Measurements from ENCODE around the gene TM9SF2.
"Not testable (repeated sequence)": the region's sequence is repeated elsewhere in the genome, so short reads cannot be mapped to it uniquely, and the experiment has no call there.

The TM9SF2 gene

DNA sequence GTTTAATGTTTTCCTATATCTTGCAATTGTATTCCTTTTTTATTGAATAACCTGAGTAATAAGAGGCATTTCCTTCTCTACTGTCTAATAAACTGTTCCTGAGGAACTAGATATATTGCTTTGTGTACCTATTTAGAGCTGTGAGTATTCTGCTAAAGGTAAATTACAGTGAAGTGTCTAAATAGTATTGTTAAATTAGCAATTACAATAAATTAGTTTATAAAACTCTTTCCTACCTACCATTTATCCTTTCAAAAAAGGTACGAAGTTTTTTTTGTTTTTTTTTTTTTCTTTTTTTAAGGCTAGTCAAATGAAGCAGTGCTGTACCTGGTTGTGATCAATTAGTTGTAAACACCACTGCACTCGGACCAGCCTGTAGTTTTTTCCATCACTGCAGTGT, 34.8 kb downstream of the TM9SF2 start:
- no peak for DNase-seq (ENCODE audit: low read depth in 2 of 2)

DNA sequence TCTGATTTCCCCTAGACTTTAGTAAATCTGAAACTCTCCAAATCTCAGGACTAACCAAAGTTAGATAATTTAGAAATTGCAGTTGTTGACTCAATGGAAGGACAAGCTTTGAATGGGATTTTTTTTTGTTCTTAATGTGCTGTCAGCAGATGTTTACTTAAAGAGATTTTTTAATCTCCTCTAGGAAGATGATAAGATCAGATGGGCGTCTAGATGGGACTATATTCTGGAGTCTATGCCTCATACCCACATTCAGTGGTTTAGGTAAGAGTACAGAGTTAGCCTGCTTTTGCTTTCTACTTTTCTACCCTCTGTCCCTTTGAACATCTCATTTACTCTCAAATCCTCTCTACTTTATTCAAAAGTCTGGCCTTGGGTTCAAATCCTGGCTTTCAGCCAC, 39.3 kb downstream of the TM9SF2 start:
- DNase-seq (ENCODE audit: low read depth in 2 of 2): no peak

DNA sequence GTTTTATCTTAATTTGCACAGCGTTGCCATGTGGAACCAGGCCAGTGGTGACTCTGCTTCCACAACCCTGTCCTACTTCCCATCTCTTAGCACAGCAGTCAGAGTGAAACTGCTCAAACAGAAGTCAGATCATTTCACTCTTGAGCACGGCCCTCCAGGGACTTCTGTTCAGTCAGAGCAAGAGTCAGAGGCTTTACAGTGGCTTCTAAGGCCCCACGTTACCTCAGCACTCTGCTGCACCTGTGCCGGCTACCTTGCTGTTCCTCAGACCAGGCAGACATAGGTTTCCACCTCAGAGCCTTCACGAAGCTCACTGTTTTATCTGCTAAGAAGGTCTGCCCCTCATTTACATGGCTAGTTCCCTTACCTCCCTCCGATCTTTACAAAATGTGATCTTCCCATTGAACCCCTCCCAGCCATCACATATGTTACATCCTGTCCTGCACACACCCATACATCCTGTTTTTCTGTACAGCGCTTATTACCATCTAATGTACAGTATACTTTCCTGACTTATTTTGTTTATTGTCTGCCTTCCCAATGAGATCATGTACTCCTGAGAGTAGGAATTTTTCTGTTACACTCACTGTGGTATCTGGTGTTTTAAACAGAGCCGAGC, 41.6 kb downstream of the TM9SF2 start:
- peak in 1 of 2 donors; percentile 26 for DNase-seq (ENCODE audit: low read depth in 2 of 2)

DNA sequence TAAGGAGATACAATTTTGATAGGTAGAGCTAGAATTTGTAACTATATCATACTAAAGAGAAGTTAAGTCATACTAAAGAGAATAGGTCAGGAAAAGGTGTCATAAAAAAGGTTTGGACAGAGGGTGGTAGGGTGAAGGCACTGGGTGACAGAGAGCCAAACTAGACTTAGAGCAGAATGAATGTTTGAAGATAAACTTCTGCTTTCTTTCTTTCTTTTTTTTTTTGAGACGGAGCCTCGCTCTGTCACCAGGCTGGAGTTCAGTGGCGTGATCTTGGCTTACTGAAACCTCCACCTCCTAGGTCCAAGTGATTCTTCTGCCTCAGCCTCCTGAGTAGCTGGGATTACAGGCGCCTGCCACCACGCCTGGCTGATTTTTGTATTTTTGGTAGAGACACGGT, 44.1 kb downstream of the TM9SF2 start:
- no peak for DNase-seq (ENCODE audit: low read depth in 2 of 2)

DNA sequence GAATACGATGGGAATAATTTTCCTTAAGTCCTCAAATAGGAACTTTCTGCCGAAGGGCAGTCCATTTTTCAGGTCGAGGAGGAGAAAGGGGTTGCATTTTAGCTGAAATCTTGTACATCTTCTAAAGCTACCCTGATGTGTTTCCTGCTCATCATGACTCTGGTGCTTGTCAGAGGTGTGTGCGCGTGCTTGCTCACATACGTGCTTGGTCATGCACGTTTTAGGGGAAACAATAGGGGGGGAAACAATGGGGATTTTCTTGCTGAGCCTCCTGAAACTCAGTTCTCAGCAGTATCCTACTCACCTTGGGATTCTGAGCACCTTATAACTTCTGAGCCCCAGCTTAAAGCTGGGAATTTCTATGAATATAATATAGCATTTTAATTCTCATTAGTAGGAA, 44.7 kb downstream of the TM9SF2 start:
- no peak for DNase-seq (ENCODE audit: low read depth in 2 of 2)

DNA sequence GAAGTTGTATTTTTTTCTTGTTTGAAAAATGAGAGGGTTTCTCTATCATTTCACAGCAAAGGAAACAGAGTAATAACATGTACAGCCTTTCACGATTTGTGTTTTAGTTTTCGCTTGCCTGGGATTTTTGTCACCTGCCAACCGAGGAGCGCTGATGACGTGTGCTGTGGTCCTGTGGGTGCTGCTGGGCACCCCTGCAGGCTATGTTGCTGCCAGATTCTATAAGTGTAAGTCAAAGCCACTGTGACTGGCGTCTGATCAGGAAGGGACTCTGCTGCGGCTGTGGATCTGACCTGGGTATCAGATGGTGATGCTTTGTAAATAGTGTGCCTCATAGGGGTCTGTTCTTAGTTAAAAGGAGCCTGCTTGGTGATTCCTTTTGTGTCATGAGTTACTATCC, 45.6 kb downstream of the TM9SF2 start:
- no peak for DNase-seq (ENCODE audit: low read depth in 2 of 2)

DNA sequence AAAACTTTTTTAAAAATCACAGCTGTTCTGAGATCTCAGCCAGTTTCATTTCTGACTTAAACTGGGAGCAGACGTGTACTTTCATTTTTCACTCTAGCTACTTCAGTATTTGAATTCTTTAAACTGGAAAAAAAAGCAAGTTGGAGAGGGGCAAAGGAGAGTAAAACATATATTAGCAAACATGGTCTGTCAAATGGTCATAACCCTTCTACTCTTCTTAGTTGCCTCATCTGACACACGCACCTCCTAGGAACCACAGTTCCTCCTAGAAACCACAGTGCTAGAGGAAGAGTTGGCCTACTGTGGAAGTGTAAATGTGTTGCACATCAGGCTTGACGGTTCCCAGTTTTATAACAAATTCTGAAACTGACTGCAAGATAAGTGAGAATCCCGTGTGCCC, 47.2 kb downstream of the TM9SF2 start:
- DNase-seq (ENCODE audit: low read depth in 2 of 2): no peak

DNA sequence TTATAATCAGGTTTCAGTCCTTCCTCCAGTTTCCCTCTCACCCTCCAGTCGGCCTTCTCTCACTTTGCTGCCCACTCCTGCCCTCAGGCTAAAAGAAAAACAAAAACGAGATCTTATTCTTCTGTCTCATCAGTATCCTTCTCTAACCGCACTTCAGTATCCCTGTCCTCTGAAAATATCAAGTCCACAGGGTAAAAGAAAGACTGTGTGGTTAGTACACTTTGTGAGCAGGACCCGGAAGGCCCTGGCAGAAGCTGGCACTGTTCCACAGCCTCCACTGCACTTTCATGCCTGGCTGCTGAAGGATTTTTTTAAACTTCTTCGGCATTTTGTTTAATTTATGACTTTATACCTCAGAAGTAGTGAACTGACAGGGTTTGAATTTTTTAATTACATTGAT, 51.8 kb downstream of the TM9SF2 start:
- DNase-seq (ENCODE audit: low read depth in 2 of 2): no peak

DNA sequence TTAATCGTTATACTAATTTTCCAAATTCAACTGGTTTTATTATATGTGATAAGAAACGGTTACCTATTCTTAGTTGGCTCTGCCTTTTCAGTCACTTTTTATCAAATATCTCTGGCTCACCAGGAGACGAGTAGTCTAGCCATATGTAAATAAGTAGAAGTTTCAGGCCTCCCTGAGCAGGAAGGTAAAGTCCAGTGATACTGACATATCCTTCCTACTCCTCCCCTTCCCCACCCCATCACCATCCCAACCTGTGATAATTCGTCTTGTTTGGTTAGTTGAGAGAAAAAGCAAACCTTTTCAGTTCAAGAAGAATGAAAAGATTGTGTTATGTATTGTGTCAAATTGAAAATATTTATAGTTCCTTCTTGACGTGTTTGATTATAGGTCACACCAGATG, 53.9 kb downstream of the TM9SF2 start:
- no peak for DNase-seq (ENCODE audit: low read depth in 2 of 2)

DNA sequence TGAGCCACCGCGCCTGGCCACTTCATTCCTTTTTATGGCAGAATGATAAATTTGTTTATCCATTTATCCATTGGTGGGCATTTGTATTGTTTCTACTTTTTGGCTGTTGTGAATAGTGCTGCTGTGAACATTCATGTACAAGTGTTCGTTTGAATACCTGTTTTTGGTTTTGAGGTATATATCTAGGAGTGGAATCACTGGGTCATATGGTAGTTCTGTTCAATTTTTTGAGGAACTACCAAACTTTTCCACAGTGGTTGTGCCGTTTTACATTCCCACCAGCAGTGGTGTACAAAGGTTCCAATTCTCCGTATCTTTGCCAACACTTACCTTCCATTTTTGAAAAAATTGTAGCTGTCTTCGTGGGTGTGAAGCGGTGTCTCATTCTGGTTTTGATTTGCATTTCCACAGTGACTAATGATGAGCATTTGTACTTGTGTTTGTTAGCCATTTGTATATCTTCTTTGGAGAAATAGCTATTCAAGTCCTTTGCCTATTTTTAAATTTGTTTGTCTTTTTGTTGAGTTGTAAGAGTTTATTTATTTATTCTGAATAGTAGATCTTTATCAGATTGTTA, 55.7 kb downstream of the TM9SF2 start:
- no peak for DNase-seq (ENCODE audit: low read depth in 2 of 2)

DNA sequence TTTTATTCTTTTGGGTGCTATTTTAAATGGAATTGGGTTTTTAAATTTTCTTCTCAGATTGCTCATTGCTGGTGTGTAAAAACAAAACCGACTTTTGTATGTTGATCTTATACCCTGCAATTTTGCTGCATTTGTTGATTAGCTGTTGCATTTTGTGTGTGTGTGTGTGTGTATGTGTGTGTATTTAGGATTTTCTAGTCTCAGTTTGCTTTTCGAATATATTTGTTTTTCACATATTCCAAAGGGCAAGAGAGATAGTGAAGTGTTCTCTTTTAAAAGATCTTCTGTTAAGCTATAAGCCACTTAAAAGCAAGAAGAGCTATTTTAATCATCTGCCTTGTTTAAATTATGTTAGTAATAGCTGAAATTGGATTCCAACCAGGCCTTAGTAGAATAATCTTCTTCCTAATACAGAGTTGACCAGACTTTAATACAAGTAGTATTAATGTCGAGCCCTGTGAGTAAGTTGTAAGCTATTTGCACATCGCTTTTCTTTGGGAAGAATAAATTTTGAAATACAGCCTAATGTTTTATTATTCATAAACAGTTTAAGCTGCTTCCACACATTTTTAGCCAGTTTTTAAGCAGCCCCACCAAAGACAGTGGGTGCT, 57.4 kb downstream of the TM9SF2 start:
- no peak for DNase-seq (ENCODE audit: low read depth in 2 of 2)

DNA sequence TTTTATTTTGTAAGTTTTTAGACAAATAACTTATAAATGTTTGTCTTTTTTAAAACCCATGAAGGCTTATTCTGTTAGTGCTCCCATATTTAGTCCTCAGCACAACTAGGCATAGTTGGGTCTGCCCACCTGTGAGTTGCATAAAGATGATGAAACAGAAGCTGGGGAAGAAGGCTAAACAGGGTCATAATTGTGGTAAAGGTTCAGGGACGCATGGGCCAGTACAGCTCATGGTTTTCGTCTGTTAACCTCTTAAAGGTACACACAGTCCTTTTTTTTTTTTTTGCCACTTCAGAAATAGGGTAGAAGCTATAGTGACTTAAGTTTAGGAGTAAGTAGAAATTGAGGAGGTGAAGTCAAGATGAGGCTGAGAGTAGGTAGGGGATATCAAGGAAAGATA, 58.3 kb downstream of the TM9SF2 start:
- DNase-seq (ENCODE audit: low read depth in 2 of 2): no peak

DNA sequence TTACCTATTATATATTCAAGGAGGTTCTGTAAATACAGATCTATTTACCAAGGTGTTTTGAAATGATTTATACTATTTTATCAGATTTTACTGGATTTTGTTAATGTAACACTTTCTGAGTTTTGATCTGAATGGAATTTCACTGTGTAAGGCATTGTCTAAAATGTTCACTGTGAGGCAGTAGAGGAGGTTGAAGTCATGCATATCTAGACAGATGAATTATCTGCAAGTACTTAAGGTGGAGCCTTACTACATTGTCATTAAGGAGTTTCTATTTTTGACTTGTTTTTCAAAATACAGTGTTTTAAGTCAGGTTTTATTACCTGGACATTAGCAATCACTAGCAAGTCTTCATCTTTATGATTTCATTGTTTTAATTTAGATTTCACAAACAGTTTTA, 62.1 kb downstream of the TM9SF2 start:
- DNase-seq (ENCODE audit: low read depth in 2 of 2): no peak

DNA sequence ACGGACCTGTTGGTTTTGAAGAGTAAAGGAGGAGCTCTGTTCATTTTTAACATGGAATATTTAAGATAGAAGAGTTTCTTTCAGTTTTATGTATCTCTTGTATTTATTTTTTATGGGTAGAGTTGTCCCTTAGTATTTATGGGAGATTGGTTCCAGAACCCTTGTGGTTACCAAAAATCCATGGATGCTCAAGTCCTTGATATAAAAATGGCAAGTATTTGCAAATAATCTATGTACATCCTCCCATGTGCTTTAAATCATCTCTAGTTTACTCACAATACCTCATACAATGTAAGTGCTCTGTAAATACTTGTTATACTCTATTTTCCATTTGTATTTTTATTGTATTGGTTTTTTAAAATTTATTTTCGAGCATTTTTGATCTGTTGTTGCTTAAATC, 63.1 kb downstream of the TM9SF2 start:
- DNase-seq (ENCODE audit: low read depth in 2 of 2): no peak

DNA sequence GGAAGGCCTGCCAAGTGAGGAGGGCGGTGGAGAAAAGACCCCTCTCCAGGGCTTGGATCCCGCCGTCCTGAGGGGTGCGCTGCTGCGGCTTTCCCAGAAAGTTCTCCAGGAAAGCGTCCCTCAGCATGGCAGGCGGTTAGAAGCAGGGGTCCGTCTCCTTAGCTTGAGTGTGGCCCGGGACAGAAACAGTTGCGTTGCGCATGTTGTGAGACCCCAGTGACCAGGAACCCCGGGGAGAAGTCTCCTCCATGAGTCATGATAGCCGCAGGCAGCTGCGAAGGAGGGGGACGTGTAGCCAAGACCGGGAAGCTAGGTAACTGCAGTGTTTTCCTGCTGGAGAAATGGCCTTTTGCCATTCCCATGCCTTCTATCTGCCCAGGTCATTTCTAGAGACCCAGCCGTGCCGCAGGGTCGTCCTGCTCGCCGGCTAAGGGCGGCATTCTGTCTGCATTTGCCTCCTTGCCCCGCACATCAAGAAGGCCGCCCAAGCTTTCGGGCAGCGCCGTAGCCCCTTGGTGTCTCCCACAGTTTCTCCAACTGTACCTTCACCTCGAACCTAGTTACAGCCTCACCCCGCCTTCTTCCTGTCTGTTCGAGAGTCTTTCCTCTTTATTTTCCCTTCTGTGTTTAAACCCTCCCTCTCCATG, 64.3 kb downstream of the TM9SF2 start:
- DNase-seq (ENCODE audit: low read depth in 2 of 2): no peak

DNA sequence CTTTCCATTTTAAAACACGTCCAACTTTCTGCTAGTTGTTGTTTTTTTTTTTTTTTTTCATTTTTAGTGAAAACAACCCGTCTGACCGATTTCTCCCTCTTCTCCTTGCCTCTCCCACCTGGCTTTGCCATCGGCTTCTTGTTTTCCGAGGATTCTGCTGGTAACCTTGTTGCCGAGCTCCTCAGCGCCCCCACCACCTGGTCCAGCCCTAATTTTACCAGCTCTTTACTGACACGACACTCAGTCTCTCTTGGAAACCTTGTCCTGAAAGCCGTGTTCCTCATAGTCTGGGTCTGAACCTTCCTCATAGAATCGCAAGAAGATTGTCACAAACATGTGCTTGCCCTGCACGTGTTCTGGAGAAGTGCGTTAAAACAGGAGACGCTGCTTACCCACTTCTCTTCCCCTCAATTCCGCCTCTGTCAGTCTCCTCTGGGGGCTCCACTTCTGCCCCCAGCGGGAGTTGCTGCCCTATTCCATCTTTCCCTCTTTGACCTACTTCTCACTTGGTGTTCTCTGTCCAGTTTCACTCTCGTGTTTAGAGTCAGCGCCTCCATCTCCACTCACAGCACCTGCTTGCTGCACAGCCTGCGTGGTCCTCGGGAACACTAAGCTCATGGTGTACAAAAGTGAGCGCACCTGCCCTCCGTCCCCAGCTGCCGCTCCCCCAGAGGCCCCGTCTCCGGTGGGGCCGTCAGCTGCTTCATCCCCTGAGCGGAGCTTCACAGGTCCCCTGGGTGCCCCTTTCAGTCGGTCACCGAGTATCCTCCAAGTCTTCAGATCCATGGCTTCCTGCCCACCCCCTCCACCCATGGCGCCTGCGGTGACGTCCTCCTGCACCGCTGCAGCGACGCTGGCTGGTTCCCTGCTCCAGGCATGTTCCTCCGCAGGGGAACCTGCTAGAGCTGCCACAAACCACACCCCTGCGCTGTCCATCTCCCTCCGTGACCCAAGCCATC, 65.1 kb downstream of the TM9SF2 start:
- DNase-seq (ENCODE audit: low read depth in 2 of 2): no peak

DNA sequence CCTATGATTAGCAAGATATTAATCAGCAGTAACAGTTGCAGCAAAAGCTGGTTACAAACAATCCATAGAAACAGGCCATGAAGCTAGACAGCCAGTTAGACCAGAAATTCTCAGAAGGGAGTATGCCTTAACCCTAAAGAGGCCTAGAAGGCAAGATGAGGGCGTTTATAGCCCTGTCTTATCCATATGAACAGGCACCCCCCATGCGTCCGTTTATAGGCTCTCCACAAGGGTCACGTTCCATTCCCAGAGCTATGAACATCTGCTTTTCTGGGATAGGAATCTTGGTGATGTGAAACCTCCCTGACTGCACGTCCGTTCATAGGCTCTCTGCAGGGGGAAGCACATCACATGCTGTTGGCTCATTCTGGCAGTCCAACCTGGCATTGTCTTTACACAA, 67.6 kb downstream of the TM9SF2 start:
- not testable (repeated sequence) for DNase-seq (ENCODE audit: low read depth in 2 of 2)

DNA sequence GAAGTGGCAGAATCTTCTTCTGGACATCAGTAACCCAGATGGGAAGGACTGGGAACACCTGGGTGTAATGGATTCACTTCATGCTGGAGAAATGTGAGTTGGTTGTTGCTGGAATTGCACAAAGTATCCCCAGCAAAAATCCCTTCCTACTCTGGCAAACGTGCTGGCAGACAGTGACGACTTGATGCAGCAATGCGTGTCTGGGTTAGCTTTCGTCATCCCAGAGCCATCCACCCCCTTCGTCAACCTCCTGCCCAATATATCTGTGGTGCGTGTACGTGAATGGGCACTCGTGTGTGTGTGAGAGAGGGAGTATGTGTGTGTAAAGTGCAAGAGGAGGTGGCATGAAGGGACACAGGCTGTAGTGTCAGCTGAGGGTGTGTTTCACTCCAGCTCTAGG, 70.9 kb downstream of the TM9SF2 start:
- no peak for DNase-seq (ENCODE audit: low read depth in 2 of 2)

DNA sequence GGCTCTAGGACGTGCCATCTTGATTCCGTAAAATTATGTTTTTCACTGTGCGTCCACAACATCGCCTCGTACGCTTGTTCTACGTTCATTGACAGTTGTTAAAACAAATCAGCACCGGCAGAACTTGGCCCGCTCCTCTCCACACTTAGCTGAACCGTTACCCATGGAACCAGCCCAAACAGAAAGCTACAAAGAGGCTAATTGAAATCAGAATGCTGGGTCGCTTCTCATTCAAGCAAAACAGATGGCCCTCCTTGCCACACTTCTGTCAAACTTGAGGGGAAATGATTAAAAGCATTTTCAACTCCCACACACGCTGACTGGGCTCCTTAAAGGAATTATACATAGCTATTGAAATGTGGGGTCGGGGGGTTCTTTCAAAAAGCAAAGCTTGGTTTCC, 71.6 kb downstream of the TM9SF2 start:
- no peak for DNase-seq (ENCODE audit: low read depth in 2 of 2)

DNA sequence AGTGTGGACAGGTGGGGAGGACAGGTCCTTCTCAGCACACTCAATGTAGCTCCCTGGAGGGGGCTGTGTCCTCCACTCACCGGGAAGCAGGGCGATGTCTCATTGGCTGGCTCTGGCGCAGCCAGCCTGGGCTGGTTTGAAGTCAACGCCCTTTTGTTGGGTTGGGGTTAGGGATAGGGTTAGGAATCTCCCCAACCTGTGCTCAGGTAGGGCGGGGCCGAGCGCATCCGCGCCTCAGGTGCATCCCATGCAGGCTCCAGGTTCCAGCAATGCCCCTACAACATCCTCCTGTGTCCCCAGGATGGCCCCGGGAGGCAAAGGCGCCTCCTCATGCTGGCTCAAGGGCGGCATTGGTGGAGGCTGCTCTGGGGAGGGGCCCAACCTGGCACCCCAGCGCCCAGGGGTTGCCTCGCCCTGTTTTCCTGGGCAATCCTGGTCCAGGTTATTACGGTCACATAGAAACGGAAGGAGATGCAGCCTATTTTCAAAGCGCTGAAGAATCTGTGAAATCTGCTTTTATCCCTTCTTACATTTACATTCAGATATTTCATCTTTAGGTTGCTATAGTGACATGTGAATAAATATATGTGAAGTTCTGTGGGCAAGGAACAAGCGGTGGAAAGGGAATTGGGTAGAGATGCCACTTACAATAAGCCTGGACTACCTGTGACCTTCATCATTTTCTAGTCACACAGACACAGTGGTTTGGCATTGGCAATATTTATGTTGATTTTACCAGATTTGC, 74.3 kb downstream of the TM9SF2 start:
- DNase-seq (ENCODE audit: low read depth in 2 of 2): no peak

Measured in stimulated activated CD8-positive, alpha-beta memory T cell treated with anti-CD3 and anti-CD28 coated beads, Interleukin-2, amount 100 ng/mL, for 48 hours (primary cell).